Measurements from ENCODE around the gene PRR15L.

DNA sequence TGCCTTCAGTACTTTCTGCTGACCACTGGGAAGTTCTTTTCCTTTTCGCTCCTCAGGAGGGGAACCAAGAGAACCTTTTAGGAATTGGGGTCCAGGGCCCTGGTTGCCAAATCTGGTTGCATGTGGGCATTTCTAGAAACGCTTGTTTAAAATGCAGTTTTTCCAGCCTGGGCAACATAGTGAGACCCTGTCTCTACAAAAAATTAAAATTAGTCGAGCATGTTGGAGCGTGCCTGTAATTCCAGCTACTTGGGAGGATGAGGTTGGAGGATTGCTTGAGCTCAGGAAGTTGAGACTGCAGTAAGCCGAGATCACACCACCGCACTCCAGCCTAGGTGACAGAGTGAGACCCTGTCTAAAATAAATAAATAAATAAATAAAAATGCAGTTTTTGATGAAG lies 15.1 kb downstream of the PRR15L start:
- TF ChIP-seq, protein P1, sequence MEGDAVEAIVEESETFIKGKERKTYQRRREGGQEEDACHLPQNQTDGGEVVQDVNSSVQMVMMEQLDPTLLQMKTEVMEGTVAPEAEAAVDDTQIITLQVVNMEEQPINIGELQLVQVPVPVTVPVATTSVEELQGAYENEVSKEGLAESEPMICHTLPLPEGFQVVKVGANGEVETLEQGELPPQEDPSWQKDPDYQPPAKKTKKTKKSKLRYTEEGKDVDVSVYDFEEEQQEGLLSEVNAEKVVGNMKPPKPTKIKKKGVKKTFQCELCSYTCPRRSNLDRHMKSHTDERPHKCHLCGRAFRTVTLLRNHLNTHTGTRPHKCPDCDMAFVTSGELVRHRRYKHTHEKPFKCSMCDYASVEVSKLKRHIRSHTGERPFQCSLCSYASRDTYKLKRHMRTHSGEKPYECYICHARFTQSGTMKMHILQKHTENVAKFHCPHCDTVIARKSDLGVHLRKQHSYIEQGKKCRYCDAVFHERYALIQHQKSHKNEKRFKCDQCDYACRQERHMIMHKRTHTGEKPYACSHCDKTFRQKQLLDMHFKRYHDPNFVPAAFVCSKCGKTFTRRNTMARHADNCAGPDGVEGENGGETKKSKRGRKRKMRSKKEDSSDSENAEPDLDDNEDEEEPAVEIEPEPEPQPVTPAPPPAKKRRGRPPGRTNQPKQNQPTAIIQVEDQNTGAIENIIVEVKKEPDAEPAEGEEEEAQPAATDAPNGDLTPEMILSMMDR (IDR thresholded peaks at IDR 0.05), result no peak
- TF ChIP-seq POLR2A (IDR thresholded peaks at IDR 0.05), result no peak

All from thyroid gland (tissue), 4 donors.